Bronchial epithelial cell (primary cell): ENCODE results near the gene DEAF1. TPM values are rescaled to one million over a fixed set of nuclear protein-coding genes. Genes with fewer than 3 reads are reported as not detected.
"Not testable (repeated sequence)": the region's sequence is repeated elsewhere in the genome, so short reads cannot be mapped to it uniquely, and the experiment has no call there.

Experiments used
- DNase-seq: peaks from one replicate; pipeline ENCODE4 v3.0.0-alpha.2; 2010; ENCODE audit warnings: low read depth
- FAIRE-seq: peaks from 2 replicates; lab custom pipeline; 2011; peaks lifted over from hg19 to GRCh38; lab: Jason Lieb, UNC
- H3K27me3 ChIP-seq: 2 replicates; pipeline ENCODE4 v1.5.1; 2011; ENCODE audit warnings: low read length; ENCODE audit not compliant: control insufficient read depth, insufficient read depth
- H3K36me3 ChIP-seq: 2 replicates; pipeline ENCODE4 v1.5.1; 2011; ENCODE audit warnings: low read length; ENCODE audit not compliant: control insufficient read depth, insufficient read depth
- H3K4me3 ChIP-seq: 2 replicates; pipeline ENCODE4 v1.5.1; 2011; ENCODE audit warnings: mild to moderate bottlenecking, low read depth, low read length, control low read depth
- total RNA-seq: library from RNA; depleted of rRNA; stranded (reverse); fragments of >200 nt; gene quantifications from 2 replicates; pipeline ENCODE4 v1.2.1, GENCODE V29; 2014
- TF ChIP-seq, protein P1 (sequence below): IDR thresholded peaks from 2 replicates; pipeline ENCODE4 v1.5.1; 2011; ENCODE audit warnings: mild to moderate bottlenecking, moderate library complexity, low read length, control low read depth, inconsistent platforms; ENCODE audit not compliant: insufficient read depth, severe bottlenecking

The DEAF1 gene
- total RNA-seq, 1 donor from 2014 or later, result 23.4 TPM

DNA sequence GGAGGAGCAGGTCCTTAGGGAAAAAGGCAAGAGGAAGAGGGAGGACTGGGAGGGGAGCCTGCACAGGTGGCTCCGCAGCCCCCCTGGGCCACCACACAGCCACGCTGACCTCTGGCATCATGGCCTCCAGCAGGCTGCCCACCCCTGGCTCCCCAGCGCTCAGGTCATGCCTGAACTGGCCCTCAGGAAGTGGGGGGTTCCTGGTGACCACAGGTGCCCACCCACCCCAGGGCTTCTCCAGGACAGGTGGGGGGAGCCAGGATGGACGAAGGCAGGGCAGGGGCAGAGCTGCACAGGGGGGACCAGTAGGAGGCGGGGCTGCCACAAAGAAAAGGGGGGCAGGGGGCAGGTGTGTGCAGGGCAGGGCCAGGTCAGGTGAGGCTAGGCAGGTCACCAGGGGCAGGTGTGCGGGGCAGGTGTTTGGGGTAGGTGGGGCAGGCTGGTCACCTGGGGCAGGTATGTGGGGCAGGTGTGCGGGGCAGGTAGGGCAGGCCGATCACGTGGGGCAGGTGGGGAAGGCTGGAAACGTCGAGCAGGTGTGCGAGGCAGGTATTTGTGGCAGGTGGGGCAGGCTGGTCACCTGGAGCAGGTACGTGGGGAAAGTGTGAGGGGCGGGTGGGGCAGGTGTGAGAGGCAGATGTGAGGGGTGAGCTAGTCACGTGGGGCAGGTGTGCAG, 997 bp downstream of the DEAF1 start:
- DNase-seq, result no peak
- TF ChIP-seq, protein P1, sequence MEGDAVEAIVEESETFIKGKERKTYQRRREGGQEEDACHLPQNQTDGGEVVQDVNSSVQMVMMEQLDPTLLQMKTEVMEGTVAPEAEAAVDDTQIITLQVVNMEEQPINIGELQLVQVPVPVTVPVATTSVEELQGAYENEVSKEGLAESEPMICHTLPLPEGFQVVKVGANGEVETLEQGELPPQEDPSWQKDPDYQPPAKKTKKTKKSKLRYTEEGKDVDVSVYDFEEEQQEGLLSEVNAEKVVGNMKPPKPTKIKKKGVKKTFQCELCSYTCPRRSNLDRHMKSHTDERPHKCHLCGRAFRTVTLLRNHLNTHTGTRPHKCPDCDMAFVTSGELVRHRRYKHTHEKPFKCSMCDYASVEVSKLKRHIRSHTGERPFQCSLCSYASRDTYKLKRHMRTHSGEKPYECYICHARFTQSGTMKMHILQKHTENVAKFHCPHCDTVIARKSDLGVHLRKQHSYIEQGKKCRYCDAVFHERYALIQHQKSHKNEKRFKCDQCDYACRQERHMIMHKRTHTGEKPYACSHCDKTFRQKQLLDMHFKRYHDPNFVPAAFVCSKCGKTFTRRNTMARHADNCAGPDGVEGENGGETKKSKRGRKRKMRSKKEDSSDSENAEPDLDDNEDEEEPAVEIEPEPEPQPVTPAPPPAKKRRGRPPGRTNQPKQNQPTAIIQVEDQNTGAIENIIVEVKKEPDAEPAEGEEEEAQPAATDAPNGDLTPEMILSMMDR, result no peak
- FAIRE-seq, result no peak

DNA sequence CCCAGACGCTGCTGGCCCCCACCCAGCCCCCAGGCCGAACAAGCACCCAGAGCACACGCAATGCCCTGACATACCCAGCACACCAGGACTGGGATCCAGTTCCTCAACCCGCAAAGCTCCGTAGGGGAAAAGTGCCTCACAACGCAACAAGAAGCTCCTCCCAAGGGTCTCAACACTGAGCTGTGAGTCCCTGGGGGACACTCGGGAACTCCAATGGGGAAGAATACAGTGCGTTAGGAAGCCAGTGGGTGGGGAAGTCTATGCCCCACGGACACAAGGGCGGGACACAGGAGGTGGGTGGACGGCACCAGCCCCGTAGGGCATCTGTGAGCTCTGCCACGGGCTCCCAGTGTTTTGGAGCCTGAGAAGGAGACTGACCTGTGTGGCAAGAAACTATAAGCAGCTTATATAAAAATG, 1.6 kb downstream of the DEAF1 start:
- H3K36me3 ChIP-seq, result peaks cover 10% of the 10 kb centered on the region
- no peaks in the 10 kb centered on the region for H3K27me3 ChIP-seq
- TF ChIP-seq, protein P1, result no peak
- peak; percentile 77 for FAIRE-seq
- H3K4me3 ChIP-seq, result peak overlapping the region; percentile 22
- DNase-seq, result no peak

More for the DNA sequence above, 997 bp downstream of the DEAF1 start:
- H3K4me3 ChIP-seq, result peak overlapping the region; percentile 80
- H3K27me3 ChIP-seq, result no peaks in the 10 kb centered on the region
- H3K36me3 ChIP-seq, result peaks cover 8% of the 10 kb centered on the region

DNA sequence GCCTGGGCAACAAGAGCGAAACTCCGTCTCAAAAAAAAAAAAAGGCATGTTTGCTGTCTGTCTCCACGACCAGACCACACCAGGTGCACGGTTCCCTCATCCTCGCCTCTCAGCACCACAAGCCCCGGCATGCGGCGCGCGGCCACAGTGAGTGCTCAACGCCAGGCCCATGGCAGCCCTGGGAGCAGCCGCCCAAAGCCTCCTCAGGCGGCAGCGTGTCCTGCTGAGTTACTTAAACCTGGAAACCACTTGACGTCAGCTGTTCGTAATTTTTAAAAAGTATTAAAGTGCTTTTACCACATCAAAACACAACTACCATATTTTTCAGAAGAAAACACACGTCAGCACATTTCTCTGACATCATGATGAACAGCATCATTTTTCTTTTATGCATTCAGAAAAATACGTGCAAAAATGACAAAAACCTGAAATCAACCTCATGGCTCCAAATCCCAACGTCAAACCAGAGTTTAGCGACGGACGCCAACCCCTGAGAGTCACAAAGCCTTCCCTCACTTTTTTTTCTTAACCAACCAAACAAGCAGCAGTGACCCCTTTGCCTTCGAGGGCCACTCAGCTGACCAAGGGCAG, 2.1 kb downstream of the DEAF1 start:
- Histone ChIP-seq H3K36me3 (peaks cover 11% of the 10 kb centered on the region), H3K27me3 (no peaks in the 10 kb centered on the region), H3K4me3 (peak overlapping the region; percentile 22)
- DNase-seq (peak; percentile 84), FAIRE-seq (no peak)
- TF ChIP-seq, protein P1, result no peak

DNA sequence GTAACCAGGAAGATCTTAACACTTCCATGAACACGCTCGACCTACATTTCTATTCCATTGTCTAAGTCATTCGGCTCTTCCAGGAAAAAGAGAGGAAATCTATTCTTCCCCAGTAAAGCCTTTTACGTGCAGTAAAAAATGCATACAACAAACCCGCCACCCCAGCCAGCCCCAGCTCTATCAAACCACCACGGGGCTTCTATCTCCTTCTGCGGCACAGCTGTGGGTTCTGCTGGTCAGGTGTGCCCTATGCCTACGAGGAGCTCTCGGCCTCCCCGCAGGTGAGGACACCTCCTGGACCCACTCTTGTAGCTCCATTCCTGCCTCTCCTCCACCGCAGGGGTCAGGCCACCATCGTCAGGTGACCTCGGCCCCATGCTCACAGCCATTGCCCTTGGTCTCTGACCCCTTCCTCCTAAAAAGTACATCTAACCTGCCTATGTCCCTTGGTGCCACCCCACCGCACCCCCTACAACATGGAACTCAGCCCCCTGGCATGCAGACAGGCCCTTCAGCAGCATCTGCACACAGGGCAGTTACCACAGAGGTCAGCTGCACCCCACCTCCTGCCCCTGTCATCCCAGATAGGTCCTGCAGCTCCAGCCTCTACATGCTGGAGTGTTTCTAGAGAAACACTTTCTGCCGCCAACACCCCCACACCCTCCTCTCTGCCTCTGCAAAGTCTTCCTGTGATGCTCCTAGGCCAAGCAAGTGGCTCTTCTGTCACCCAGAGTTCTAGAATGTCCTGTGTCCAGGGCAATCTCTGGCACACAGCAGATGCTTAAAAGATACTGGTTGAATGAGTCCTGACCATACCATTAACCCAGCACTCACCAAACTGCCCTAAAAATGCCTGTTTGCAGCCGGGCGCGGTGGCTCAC, 3.1 kb downstream of the DEAF1 start:
- DNase-seq (no peak), FAIRE-seq (no peak)
- Histone ChIP-seq H3K4me3 (no peak overlapping the region), H3K36me3 (peaks cover 14% of the 10 kb centered on the region), H3K27me3 (no peaks in the 10 kb centered on the region)
- TF ChIP-seq, protein P1, result no peak

DNA sequence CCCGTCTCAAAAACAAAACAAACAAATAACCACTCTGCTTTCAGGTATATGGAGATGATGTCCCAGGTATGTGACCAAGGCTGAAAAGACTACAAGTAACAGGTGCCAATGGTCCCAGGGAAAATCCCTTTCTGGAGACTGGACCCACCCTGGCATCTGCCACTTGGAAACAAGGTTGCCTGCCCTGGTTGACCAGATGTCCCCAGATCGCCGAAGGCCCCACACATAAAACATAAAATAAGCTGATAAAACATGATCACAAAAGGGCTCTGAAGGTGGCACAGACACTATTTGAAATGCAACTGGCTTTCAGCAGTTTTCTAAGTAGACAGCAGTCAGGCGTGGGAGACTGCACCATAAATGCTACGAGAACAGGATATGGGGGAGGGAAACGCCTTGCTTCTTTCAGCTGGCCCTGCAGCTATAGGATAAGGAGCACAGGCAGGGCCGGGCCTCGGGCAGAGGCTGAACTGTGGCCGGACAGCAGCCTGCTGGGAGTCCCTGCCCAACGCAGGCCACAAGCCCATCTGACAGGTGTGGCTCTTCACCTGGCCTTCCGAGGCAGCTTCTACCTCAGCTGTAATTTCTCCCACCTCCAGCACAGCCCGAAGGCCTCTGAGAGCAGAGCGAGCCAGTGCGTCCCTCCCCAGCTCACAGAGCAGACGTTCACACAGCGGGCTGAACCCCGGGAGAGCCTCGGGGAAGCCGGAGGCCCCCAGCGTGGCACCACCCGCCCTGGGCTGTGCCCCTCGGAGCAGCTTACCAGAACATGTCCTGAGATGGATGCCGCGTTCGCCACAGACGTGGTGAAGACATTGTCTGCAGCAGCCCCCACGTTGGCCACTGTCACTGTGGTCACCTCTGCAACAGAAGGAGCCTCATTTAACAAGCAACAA, 4.0 kb downstream of the DEAF1 start:
- no peaks in the 10 kb centered on the region for H3K27me3 ChIP-seq
- no peak overlapping the region for H3K4me3 ChIP-seq
- H3K36me3 ChIP-seq, result peaks cover 20% of the 10 kb centered on the region
- no peak for DNase-seq
- FAIRE-seq, result no peak
- TF ChIP-seq, protein P1, result no peak

DNA sequence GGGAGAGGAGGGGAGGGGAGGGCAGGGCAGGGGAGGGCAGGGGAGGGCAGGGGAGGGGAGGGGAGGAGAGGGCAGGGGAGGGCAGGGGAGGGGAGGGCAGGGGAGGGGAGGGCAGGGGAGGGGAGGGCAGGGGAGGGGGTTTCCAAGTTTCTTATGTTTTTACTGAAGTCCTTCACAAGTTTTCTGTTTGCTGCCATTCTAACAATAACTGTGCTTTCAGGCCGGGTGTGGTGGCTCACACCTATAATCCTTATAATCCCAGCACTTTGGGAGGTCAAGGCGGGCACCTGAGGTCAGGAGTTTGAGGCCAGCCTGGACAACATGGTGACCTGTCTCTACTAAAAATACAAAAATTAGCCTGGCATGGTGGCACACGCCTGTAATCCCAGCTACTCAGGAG, 4.8 kb downstream of the DEAF1 start:
- FAIRE-seq, DNase-seq, H3K27me3 ChIP-seq, H3K4me3 ChIP-seq: not testable (repeated sequence)
- H3K36me3 ChIP-seq, result peaks cover 20% of the 10 kb centered on the region
